H1 (cell line): ENCODE data around the gene IQUB. TPM values are rescaled to one million over a fixed set of nuclear protein-coding genes. Genes with fewer than 3 reads are reported as not detected.

Experiments used
- polyA plus RNA-seq, 7 experiments: library from polyadenylated mRNA; depleted of rRNA in 3 of 7; stranded (reverse) in 5 of 7; unstranded in 2 of 7; fragments of >200 nt in 5 of 7; fragments of 200-250 nt in 2 of 7; gene quantifications; 1 replicate in 5 of 7; 2 replicates in 1 of 7; 4 replicates in 1 of 7; pipeline versions ENCODE4 v1.2.1 to v1.2.3, GENCODE V29; 2011 to 2013; ENCODE audit warnings: missing spikeins in 2 of 7, mixed read lengths in 2 of 7
- small RNA-seq: library from polyadenylated mRNA; stranded (forward); fragments of <200 nt; extraction: miRNeasy Mini kit (QIAGEN cat#:217004); gene quantifications from one replicate; pipeline ENCODE3, GENCODE V24; 2013; ENCODE audit not compliant: insufficient read depth
- total RNA-seq: library from RNA; stranded (reverse); fragmentation: NEBNext Ultra II Directional; extraction: Animal tissue kit (Norgen Biotek cat#: 25700); gene quantifications from 2 replicates; pipeline ENCODE4 v1.2.1, GENCODE V29; 2021

Gene IQUB
- total and polyA plus RNA-seq, 2 of the 8 experiments (the other 6 are each of a cell fraction or from before 2014, with no cell fraction given) = 0.12 to 0.82 TPM

Small RNAs within 50 kb of the gene (small RNA-seq; reads per million reads assigned to genes)
- not detected for gene RNU6-296P

Other genes starting within 250 kb of the IQUB start
- gene NDUFA5, start 23.2 kb upstream of the IQUB start, total RNA-seq = 74.9 and 76.3 TPM in 2 replicates
- 3.4 and 7.6 TPM in 2 replicates for gene NDUFA5, start 23.2 kb upstream of the IQUB start, polyA plus RNA-seq (2011; rRNA removed)
- gene ASB15, start 67.2 kb upstream of the IQUB start, total RNA-seq = not detected in 2 replicates
- not detected in 2 replicates for gene ASB15, start 67.2 kb upstream of the IQUB start, polyA plus RNA-seq (2011; rRNA removed)
- 0.22 TPM in 1 of 2 replicates, not detected in the other for gene LMOD2, start 121.3 kb upstream of the IQUB start, total RNA-seq
- 0.03 TPM in 1 of 2 replicates, not detected in the other for gene LMOD2, start 121.3 kb upstream of the IQUB start, polyA plus RNA-seq (2011; rRNA removed)
- 37.1 and 38.9 TPM in 2 replicates for gene WASL, start 214.4 kb upstream of the IQUB start, total RNA-seq
- 6.0 and 7.7 TPM in 2 replicates for gene WASL, start 214.4 kb upstream of the IQUB start, polyA plus RNA-seq (2011; rRNA removed)